Adrenal gland (tissue), 5 donors: Measurements from ENCODE around the gene DENND5A.

Source experiments
- POLR2A ChIP-seq, 2 donors: fragments of 450-650 bp; IDR thresholded peaks; one replicate each; pipeline ENCODE4 v1.6.1; 2017; ENCODE audit warnings: antibody characterized with exemption in 2 of 2, mild to moderate bottlenecking in 2 of 2, moderate library complexity in 1 of 2
- TF ChIP-seq, protein P1 (sequence below), 6 experiments: fragments of 450-650 bp in 4 of 6; fragments of 200-600 bp in 2 of 6; sonication (generic) in 1 of 6; IDR thresholded peaks; 1 replicate in 5 of 6; 2 replicates in 1 of 6; pipeline versions ENCODE4 v1.5.1 to v1.8.0; 2016 to 2021; ENCODE audit warnings: antibody characterized with exemption in 6 of 6, mild to moderate bottlenecking in 2 of 6, moderate library complexity in 1 of 6
- donor health status: DM: no; HTN: no; CAD: no.

- TF ChIP-seq, protein P1, sequence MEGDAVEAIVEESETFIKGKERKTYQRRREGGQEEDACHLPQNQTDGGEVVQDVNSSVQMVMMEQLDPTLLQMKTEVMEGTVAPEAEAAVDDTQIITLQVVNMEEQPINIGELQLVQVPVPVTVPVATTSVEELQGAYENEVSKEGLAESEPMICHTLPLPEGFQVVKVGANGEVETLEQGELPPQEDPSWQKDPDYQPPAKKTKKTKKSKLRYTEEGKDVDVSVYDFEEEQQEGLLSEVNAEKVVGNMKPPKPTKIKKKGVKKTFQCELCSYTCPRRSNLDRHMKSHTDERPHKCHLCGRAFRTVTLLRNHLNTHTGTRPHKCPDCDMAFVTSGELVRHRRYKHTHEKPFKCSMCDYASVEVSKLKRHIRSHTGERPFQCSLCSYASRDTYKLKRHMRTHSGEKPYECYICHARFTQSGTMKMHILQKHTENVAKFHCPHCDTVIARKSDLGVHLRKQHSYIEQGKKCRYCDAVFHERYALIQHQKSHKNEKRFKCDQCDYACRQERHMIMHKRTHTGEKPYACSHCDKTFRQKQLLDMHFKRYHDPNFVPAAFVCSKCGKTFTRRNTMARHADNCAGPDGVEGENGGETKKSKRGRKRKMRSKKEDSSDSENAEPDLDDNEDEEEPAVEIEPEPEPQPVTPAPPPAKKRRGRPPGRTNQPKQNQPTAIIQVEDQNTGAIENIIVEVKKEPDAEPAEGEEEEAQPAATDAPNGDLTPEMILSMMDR (IDR thresholded peaks at IDR 0.05), result no peak
- TF ChIP-seq POLR2A (IDR thresholded peaks at IDR 0.05), result no peak
Measured at GRCh38 chr11:9118277-9118676, 146.9 kb downstream of the DENND5A start.
